Tibial nerve (tissue), 4 donors: ENCODE results near the gene SEMA5B.

Experiments
- EP300 ChIP-seq, 2 donors: sonication (generic); formaldehyde crosslinking; IDR thresholded peaks; one replicate each; pipeline ENCODE4 v1.6.1; 2017; ENCODE audit warnings: antibody characterized with exemption in 2 of 2, mild to moderate bottlenecking in 1 of 2
- POLR2A ChIP-seq, 2 donors: fragments of 450-650 bp; IDR thresholded peaks; one replicate each; pipeline ENCODE4 v1.6.1; 2017; ENCODE audit warnings: antibody characterized with exemption in 2 of 2, mild to moderate bottlenecking in 2 of 2, moderate library complexity in 2 of 2
- TF ChIP-seq, protein P1 (sequence below), 5 experiments: fragments of 200-600 bp in 3 of 5; fragments of 450-650 bp in 2 of 5; sonication (generic) in 3 of 5; IDR thresholded peaks; one replicate each; pipeline ENCODE4 v1.5.1; 2016 to 2019; ENCODE audit warnings: antibody characterized with exemption in 5 of 5, mild to moderate bottlenecking in 3 of 5, moderate library complexity in 2 of 5

DNA sequence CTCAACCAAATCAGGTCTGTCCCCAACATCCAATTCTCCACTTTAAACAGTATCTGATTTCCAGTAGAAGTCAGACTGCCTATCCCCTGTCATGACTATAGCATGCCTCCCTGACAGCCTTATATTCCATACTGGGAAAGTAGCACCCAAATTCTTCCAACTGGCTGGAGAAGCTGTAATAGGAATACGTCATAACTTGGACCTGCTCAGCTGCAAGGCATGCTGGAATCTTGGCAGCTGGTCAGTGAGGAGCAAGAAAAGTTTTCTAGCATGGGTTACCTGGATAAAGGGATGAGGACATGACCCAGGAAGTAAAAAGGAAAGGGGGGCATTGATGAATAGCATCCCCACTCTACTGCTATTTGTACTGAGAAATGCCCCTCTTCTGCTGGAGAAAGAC, 8.9 kb downstream of the SEMA5B start:
- TF ChIP-seq, protein P1, sequence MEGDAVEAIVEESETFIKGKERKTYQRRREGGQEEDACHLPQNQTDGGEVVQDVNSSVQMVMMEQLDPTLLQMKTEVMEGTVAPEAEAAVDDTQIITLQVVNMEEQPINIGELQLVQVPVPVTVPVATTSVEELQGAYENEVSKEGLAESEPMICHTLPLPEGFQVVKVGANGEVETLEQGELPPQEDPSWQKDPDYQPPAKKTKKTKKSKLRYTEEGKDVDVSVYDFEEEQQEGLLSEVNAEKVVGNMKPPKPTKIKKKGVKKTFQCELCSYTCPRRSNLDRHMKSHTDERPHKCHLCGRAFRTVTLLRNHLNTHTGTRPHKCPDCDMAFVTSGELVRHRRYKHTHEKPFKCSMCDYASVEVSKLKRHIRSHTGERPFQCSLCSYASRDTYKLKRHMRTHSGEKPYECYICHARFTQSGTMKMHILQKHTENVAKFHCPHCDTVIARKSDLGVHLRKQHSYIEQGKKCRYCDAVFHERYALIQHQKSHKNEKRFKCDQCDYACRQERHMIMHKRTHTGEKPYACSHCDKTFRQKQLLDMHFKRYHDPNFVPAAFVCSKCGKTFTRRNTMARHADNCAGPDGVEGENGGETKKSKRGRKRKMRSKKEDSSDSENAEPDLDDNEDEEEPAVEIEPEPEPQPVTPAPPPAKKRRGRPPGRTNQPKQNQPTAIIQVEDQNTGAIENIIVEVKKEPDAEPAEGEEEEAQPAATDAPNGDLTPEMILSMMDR (IDR thresholded peaks at IDR 0.05): no peak
- TF ChIP-seq POLR2A (IDR thresholded peaks at IDR 0.05): no peak
- TF ChIP-seq EP300 (IDR thresholded peaks at IDR 0.05): no peak
